Activated CD8-positive, alpha-beta memory T cell treated with anti-CD3 and anti-CD28 coated beads for 48 hours (primary cell): Measurements from ENCODE around the gene CMTR1.
"Not testable (repeated sequence)": the region's sequence is repeated elsewhere in the genome, so short reads cannot be mapped to it uniquely, and the experiment has no call there.

ENCODE experiments used
- DNase-seq, 3 experiments: peaks; one replicate each; pipeline ENCODE4 v3.0.0-alpha.2; 2020; ENCODE audit warnings: low read depth in 2 of 3, low spot score in 2 of 3

The CMTR1 gene

GRCh38 chr6:37432916-37433656, at the start of gene CMTR1:
Gene CMTR1, plus strand, starts transcription at chr6:37433221. Its CDS starts 2,409 bp downstream, at chr6:37435630.
- peak; percentile 96 to 98 (median 97) for DNase-seq

DNA sequence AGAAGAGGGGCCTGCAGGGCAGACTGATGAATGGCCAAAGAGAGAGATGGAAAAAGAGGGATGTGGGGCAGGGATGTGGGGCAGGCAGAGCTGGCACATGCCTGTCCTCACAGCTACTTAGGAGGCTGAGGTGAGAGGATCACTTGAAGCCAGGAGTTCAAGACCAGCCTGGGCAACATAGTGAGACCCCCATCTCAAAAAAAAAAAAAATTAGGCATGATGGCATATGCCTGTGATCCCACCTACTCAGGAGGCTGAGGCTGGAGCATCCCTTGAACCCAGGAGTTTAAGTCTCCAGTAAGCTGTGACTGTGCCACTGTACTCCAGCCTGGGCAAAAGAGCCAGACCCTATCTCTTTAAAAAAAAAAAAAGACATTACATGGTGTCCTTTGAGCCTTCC, 44.4 kb upstream of the CMTR1 start:
- no peak for DNase-seq

DNA sequence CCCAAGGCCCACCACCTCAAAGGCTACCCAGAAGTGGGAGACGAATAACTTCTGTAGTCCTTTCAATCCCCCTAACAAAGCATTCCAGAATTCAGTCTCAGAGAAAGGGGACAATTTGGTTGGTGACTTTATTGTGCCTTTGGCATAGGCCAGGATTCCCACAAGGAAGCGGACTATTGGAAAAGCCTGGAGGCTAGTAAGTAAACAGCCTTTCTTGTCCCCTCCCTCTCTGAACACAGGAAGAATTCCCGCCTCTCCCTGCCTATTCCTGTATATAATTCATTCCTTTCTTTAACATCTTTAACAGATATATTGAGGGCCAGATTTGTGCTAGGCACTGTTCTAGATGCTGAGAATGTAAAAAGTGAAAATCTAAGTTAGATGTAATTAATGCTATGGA, 43.2 kb upstream of the CMTR1 start:
- no peak for DNase-seq

DNA sequence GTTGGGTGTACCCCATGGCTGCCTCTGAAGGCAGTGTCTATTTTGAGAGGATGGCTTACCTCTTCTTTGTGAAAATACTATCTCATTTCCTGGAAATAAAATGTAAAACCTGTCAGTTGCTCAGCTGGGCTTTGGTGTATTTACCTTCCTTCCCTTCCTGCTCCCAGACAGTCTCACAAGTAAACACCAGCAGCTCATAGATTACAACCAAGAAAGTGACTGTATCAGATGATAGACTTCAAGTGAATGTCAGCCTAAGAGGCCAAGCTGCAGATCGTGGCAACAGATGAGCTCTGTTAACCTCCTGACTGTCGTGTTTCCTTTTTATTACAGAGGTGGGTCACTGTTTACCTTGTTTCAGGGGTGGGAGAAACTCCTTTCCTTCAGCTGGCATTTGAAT, 41.9 kb upstream of the CMTR1 start:
- no peak for DNase-seq

DNA sequence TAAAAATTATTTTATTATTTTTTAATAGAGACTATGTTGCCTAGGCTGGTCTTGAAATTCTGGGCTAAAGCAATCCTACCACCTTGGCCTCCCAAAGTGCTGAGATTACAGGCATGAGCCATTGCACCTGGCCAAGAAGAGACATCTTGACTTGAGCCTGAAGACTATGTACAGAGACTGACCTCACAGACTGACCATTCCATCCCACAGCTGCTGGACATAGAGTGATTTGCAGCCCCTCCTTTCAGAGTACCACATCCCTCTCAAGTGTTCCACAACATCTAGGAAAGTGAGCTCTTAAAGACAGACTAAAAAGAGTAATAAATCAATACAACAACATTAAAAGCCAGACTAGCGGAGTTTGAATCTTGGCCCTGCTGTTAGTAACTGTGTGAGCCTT, 40.2 kb upstream of the CMTR1 start:
- no peak for DNase-seq

GRCh38 chr6:37393381-37393929, 39.6 kb upstream of the CMTR1 start:
- no peak for DNase-seq

DNA sequence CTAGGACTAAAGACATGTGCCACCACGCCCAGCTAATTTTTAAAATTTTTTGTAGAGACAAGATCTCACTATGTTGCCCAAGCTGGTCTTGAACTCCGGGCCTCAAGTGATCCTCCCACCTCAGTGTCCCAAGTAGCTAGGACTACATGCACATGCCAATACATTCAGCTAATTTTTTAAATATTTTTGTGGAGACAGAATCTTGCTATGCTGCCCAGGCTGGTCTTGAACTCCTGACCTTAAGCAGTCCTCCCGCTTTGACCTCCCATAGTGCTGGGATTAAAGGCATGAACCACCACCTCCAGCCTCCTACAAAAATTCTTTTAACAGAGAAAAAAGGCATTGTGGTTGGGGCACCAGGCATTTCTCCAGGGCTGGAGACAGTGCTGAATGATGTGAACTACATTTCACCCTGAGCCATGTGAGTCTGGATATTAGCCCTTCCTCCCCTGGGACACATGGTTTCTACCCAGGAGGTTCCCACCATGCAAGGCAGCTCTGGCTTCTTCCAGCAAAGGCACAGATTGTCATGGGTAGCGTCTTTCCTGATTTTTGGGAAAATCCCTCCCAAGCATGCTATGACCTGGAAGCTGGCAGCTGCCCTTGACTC, 36.3 kb upstream of the CMTR1 start:
- no peak for DNase-seq

GRCh38 chr6:37399131-37399530, 33.9 kb upstream of the CMTR1 start:
- no peak for DNase-seq

- DNase-seq: no peak
These were observed 33.1 kb upstream of the CMTR1 start for GRCh38 chr6:37399795-37400490.

DNA sequence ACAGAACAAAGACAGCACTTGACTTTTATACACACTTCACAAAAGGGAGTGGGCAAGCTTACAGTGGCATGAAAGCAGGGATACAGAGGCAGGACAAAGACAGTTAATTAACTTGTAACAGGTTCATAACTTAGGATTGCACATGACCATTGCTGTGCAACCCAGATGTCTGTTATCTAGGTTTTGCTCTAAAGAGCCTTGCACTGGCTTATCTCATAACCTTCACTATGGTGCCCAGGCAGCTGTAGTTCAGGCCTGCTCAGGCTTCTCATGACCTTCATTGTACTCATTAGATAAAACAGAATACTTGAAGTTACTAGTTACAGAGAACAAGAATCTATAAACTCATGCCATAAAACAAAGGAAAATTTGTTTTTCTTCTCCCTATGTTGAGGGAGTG, 31.4 kb upstream of the CMTR1 start:
- DNase-seq: not testable (repeated sequence)

- no peak for DNase-seq
These were observed 26.2 kb upstream of the CMTR1 start for GRCh38 chr6:37406726-37407341.

DNA sequence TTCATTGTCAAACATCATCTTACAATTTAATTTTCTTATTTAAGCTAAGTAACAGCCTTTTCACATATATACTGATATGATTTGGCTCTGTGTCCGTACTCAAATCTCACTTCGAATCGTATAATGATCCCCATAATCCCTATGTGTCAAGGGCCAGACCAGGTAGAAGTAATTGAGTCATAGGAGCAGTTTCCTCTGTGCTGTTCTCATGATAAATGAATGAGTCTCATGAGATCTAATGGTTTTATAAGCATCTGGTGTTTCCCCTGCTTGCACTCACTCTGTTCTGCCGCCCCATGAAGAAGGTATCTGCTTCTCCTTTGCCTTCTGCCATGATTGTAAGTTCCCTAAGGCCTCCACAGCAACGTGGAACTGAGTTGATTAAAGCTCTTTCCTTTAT, 25.1 kb upstream of the CMTR1 start:
- no peak for DNase-seq

- DNase-seq: no peak
These were observed 23.5 kb upstream of the CMTR1 start for GRCh38 chr6:37409501-37409900.

DNA sequence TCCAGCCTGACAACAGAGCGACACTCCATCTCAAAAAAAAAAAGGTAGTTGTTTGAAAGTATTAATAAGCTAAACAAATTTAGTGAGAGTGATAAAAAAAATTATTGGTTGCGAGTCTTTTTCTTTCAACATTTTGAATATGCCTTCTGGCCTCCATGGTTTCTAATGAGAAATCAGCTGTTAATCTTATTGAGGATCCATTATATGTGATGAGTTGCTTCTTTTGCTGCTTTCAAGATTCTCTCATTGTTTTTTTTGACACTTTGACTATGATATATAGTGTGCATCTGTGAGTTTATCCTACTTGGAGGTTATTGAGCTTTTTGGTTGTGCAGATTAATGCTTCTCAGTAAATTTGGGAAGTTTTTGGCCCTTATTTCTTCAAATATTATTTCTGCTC, 15.6 kb upstream of the CMTR1 start:
- no peak for DNase-seq

DNA sequence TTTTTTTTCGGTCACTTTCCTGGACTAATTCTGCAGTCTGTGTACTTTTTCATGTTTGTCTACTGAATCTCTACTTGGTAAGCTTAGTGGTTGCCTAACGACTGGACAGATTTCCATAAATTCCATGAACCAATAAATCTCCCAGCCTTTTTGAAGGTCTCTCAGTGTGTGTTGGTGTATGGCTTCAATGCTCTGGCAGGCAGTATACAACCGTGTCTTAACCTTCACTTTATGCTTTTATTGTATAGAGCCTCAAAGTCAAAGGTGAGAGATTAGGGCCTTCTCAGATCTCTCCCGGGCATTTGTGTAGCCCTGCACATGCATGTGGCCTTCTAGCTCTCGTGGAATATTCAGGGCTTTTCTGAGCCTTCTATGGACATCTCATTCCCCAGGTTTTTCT, 14.3 kb upstream of the CMTR1 start:
- DNase-seq: no peak

DNA sequence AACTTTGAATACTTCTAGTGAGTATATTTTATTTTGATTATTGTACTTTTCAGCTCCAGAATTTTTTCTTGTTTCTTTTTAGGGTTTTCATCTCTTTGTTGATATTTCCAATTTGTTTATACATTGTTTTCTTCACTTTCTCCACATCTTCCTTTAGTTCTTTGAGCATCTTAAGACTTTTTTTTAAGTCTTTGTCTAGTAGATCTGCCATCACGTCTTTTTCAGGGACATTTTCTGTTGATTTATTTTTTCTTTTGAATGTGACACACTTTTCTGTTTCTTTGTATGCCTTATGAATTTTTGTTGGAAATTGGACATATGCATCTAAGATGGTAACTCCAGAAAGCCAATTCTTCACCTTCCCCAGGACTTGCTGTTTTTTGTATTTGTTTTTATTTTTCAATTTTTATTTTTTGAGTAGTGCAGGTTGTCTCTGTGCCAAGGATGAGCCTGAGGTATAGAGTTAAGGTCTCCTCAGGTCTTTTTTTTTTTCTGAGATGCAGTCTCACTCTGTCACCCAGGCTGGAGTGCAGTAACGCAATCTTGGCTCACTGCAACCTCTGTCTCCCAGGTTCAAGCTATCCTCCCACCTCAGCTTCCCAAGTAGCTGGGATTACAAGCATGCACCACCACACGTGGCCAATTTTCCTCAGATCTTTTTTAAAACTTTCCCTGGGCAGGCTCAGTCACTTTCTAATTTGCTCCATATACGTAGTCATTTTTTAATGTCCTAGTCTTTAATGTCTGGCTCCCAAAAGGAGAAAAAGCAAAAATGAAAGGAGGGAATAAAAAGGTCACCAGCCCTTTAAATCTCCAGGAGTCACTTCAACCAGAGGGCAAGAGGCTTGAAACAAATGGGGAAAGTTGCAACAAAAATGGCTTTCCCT, 6.7 kb upstream of the CMTR1 start:
- DNase-seq: no peak

GRCh38 chr6:37426945-37427510, 6.0 kb upstream of the CMTR1 start:
- no peak for DNase-seq

DNA sequence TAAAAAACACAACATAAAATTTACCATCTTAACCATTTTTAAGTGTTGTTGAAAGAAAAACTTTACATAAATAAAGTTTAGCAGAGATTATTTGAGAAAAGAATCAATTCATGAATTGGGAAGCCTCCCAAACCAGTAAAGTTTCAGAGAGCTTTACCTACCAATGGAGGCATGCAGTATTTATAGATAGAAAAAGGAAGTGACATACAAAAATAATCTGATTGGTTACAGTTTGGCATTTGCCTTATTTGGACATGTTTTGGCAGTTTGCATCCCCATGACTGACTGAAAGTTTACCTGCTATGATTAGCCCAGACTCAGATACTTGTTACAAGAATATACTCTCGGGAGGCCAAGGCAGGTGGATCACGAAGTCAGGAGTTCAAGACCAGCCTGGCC, 3.7 kb upstream of the CMTR1 start:
- DNase-seq: no peak

DNA sequence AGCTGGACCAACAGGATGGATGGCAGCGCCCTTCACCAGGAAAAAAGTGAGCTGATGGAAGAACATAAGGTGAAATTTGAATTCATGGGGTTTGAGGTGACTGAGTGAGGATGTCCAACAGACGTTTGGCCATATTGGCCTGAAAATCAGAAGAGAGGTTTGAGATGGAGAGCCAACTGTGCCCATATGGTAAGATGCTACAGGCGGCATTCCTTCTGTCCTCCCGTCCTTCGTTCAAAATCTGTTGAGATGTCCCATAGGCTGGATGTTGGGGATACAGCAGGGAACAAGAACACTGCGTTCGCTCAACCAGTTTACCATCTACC, 468 bp upstream of the CMTR1 start:
- no peak for DNase-seq

DNA sequence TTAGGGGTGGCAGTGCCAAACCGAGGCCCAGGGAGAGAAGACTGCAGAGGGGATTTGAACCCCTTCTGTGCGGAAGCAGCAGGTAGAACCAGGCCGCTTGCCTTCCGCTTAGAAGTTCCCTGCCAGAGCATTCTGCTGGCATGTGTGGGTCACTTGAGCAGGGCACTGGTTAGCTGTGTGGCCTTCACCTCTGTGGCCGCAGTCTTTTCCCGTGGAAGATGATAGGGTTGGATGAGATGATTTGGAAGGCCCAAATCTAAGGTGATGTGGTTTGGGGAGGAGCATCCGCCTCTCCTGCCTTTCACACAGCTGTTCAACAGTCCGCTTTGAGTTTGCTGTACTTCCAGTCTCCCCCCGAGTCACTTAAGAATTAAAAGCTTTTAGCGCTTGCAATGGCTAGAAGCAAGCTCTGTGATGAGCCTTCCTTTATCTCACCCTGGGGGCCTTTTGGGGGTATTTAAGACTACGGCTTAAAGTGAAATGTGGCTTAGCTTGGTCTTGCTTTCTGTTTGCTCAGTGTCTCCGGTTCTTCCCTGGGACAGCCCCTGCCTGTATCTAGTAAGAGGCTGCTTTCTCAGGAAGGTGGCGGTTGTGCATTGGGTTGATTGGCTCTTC, 743 bp downstream of the CMTR1 start:
- DNase-seq: peak; percentile 7 to 37 (median 13)
